HepG2 (cell line): ENCODE data around the gene THBS2. TPM values are rescaled to one million over a fixed set of nuclear protein-coding genes. Genes with fewer than 3 reads are reported as not detected.

Source experiments
- ATAC-seq: fragments of 200-7000 bp; cut with Tn5 transposase; 3 replicates; pipeline ENCODE4 v1.9.1; 2020; ENCODE audit warnings: mild to moderate bottlenecking, moderate library complexity
- BruUV-seq: library from RNA; stranded (reverse); fragments of 400-500 nt; replicated peaks from 2 replicates; lab custom pipeline; 2021; lab: Mats Ljungman, UMichigan
- CTCF ChIA-PET: fragments of 300-600 bp; formaldehyde crosslinking; extraction: SDS; loops from one replicate; lab custom pipeline; 2021; ENCODE audit warnings: low total read pairs, inconsistent platforms, low intra/inter-chr PET ratio; lab: Yijun Ruan, JAX
- POLR2A ChIA-PET: fragments of 350-600 bp; sonication (Branson Sonifier 250); formaldehyde crosslinking; loops from one replicate; lab custom pipeline; 2020; ENCODE audit warnings: antibody characterized with exemption, inconsistent platforms; lab: Yijun Ruan, JAX
- DNase-seq: peaks from one replicate; pipeline ENCODE4 v3.0.0-alpha.2; 2015; ENCODE audit warnings: low spot score
- FAIRE-seq: peaks from 3 replicates; lab custom pipeline; 2011; peaks lifted over from hg19 to GRCh38; lab: Jason Lieb, UNC
- H2AFZ ChIP-seq: one replicate; pipeline ENCODE4 v1.6.1; 2011; ENCODE audit warnings: low read length, inconsistent platforms
- H3K27ac ChIP-seq: fragments of 300-600 bp; 3 replicates; pipeline ENCODE4 v1.8.0; 2011; ENCODE audit warnings: mixed run types, mild to moderate bottlenecking, mixed read lengths, low read length, inconsistent platforms; ENCODE audit not compliant: insufficient read depth; ENCODE audit errors: extremely low read length
- H3K27me3 ChIP-seq, 2 experiments: fragments of 200-600 bp in 1 of 2; 2 replicates in 1 of 2; 3 replicates in 1 of 2; pipeline versions ENCODE4 v1.6.0 to v1.8.0; 2011; ENCODE audit warnings: low read length in 2 of 2, mild to moderate bottlenecking in 2 of 2, moderate library complexity in 2 of 2, inconsistent platforms in 1 of 2; ENCODE audit not compliant: insufficient read depth in 2 of 2, control insufficient read depth in 1 of 2
- H3K36me3 ChIP-seq, 2 experiments: fragments of 200-600 bp in 1 of 2; replicated peaks in 1 of 2; 2 replicates in 1 of 2; 3 replicates in 1 of 2; pipeline versions ENCODE4 v1.5.1 to v1.8.0; 2011; ENCODE audit warnings: low read length in 2 of 2, inconsistent platforms in 1 of 2; ENCODE audit not compliant: insufficient read depth in 2 of 2, control insufficient read depth in 1 of 2
- H3K4me1 ChIP-seq: 2 replicates; pipeline ENCODE4 v1.5.1; 2012; ENCODE audit warnings: low read length, inconsistent platforms; ENCODE audit not compliant: insufficient read depth
- H3K4me2 ChIP-seq: 2 replicates; pipeline ENCODE4 v1.6.0; 2011; ENCODE audit warnings: low read depth, low read length, inconsistent platforms
- H3K4me3 ChIP-seq, 3 experiments: fragments of 200-600 bp in 1 of 3; sonication (generic), shearing (Covaris generic) in 1 of 3; replicated peaks in 1 of 3; 2 replicates each; pipeline ENCODE4 v1.5.1; 2011 to 2016; ENCODE audit warnings: low read length in 3 of 3, inconsistent platforms in 2 of 3, low read depth in 2 of 3, mild to moderate bottlenecking in 2 of 3, control low read depth in 1 of 3, mixed read lengths in 1 of 3; ENCODE audit not compliant: insufficient read depth in 1 of 3
- H3K79me2 ChIP-seq: one replicate; pipeline ENCODE4 v1.6.1; 2011; ENCODE audit warnings: low read length, inconsistent platforms; ENCODE audit not compliant: insufficient read depth
- H3K9ac ChIP-seq: 2 replicates; pipeline ENCODE4 v1.6.0; 2011; ENCODE audit warnings: mild to moderate bottlenecking, low read depth, low read length, inconsistent platforms; ENCODE audit not compliant: insufficient read depth
- H3K9me3 ChIP-seq: 2 replicates; pipeline ENCODE4 v1.5.1; 2012; ENCODE audit warnings: mild to moderate bottlenecking, low read length
- H4K20me1 ChIP-seq: 2 replicates; pipeline ENCODE4 v1.6.0; 2011; ENCODE audit warnings: inconsistent platforms, mild to moderate bottlenecking, low read length, moderate library complexity; ENCODE audit not compliant: insufficient read depth
- CC2D1A ChIP-seq: sonication (generic); formaldehyde crosslinking; IDR thresholded peaks from 2 replicates; pipeline ENCODE4 v1.8.1; 2023; ENCODE audit warnings: mild to moderate bottlenecking, missing genetic modification reagents
- ELF3 ChIP-seq: IDR thresholded peaks from 2 replicates; pipeline ENCODE4 v1.6.1; 2016; ENCODE audit warnings: missing genetic modification reagents, missing compliant biosample characterization
- MAX ChIP-seq: IDR thresholded peaks from 2 replicates; pipeline ENCODE4 v1.6.1; 2012; ENCODE audit warnings: inconsistent platforms
- PRPF4 ChIP-seq: fragments of 200-400 bp; formaldehyde crosslinking; IDR thresholded peaks from 2 replicates; pipeline ENCODE4 v1.6.1; 2016; ENCODE audit warnings: low read length, low read depth; ENCODE audit not compliant: poor library complexity, severe bottlenecking
- ZNF136 ChIP-seq: sonication (generic); formaldehyde crosslinking; IDR thresholded peaks from 2 replicates; pipeline ENCODE4 v1.8.1; 2022; ENCODE audit warnings: low read depth, mild to moderate bottlenecking, moderate library complexity, missing genetic modification reagents
- ZNF350 ChIP-seq: sonication (generic); formaldehyde crosslinking; IDR thresholded peaks from 2 replicates; pipeline ENCODE4 v1.4.0; 2020; ENCODE audit warnings: mild to moderate bottlenecking, low read depth, missing genetic modification reagents, borderline replicate concordance
- ZNF512 ChIP-seq: sonication (generic); formaldehyde crosslinking; IDR thresholded peaks from 2 replicates; pipeline ENCODE4 v1.4.0; 2020; ENCODE audit warnings: mild to moderate bottlenecking, missing genetic modification reagents
- ZNF615 ChIP-seq: sonication (generic); formaldehyde crosslinking; IDR thresholded peaks from 2 replicates; pipeline ENCODE4 v1.5.0; 2020; ENCODE audit warnings: mild to moderate bottlenecking, missing genetic modification reagents, borderline replicate concordance
- whole genome bisulfite sequencing: methylation state at CpG from one replicate; pipeline ENCODE4 v1.1.6; 2017; ENCODE audit warnings: low lambda C conversion rate; 5-methylcytosine and 5-hydroxymethylcytosine counted together
- in situ Hi-C: cut with HindIII; loops from 2 replicates; pipeline ENCODE4 v1.10.0; 2017; ENCODE audit warnings: low pct_unique_long_range_greater_than_20kb; ENCODE audit not compliant: extremely low pct_ligation_motif_present
- intact Hi-C: fragments of 100-400 bp; cut with micrococcal nuclease; formaldehyde crosslinking; loops from one replicate; pipeline ENCODE4 v1.10.0; 2022; ENCODE audit not compliant: unreplicated experiment
- polyA plus RNA-seq, 8 experiments: library from polyadenylated mRNA; depleted of rRNA in 3 of 8; stranded (reverse) in 7 of 8; unstranded in 1 of 8; fragments of >200 nt; fragmentation: Illumina TruSeq in 4 of 8; extraction: Trizol in 4 of 8; gene quantifications; 2 replicates each; pipeline versions ENCODE4 v1.2.1 to v1.2.3, GENCODE V29; 2011 to 2016; ENCODE audit warnings: low read depth in 4 of 8, missing spikeins in 1 of 8, mixed read lengths in 1 of 8; ENCODE audit not compliant: insufficient read depth in 1 of 8
- total RNA-seq, 5 experiments: library from RNA; depleted of rRNA; stranded (reverse); fragments of >200 nt; fragmentation: Illumina TruSeq; extraction: Trizol; gene quantifications; 2 replicates each; pipeline ENCODE4 v1.2.3, GENCODE V29; 2016; ENCODE audit warnings: low read depth in 1 of 5

Gene THBS2
- total and polyA plus RNA-seq, 2 of the 13 experiments (the other 11 are each of a cell fraction or from before 2014, with no cell fraction given), result 0.12 to 0.15 TPM

- 0 out of 2 replicates have a peak, but pooled peaks cover 7% of the 10 kb centered on the region for H3K4me1 ChIP-seq
- no peak for ATAC-seq
- 25% methylated on average over 23 of the region's 28 CpGs for WGBS
- H3K9ac ChIP-seq, result no peak overlapping the region
- TF ChIP-seq PRPF4, result no peak
- TF ChIP-seq ZNF615 (CRISPR knock-in tag), result no peak
- no peak for TF ChIP-seq ZNF350 (CRISPR knock-in tag)
- no peak for TF ChIP-seq MAX
- no peak for TF ChIP-seq ZNF512 (CRISPR knock-in tag)
- no peak for TF ChIP-seq ELF3
- no peak for TF ChIP-seq CC2D1A
- TF ChIP-seq ZNF136 (CRISPR knock-in tag), result no peak
- no peaks in the 10 kb centered on the region for H3K79me2 ChIP-seq
- no peak overlapping the region for H2AFZ ChIP-seq
- intact Hi-C loops, result no loop called here
- no TSS peak for BruUV-seq
- no peaks in the 10 kb centered on the region for H3K36me3 ChIP-seq
- no peaks in the 10 kb centered on the region for H4K20me1 ChIP-seq
- peaks cover 6 to 50% of the 10 kb centered on the region in 2 experiments; a peak in 4 of 5 replicates for H3K27me3 ChIP-seq
- no peaks in the 10 kb centered on the region for H3K9me3 ChIP-seq
- no peak overlapping the region for H3K27ac ChIP-seq
- ChIA-PET CTCF (no interaction called here), POLR2A (no interaction called here)
- no peak overlapping the region for H3K4me3 ChIP-seq
- FAIRE-seq, result no peak
- no peak for DNase-seq
- in situ Hi-C loops, result no loop called here
- H3K4me2 ChIP-seq, result no peak overlapping the region
These were observed 12.9 kb downstream of the THBS2 start for GRCh38 chr6:169240591-169241390.
